ENCODE data around the gene CDC42EP3. TPM values are rescaled to one million over a fixed set of nuclear protein-coding genes. Genes with fewer than 3 reads are reported as not detected.

Gene CDC42EP3
- total RNA-seq, 6 donors from 2014 or later, result 24.5 to 76.2 (median 43.2) TPM

DNA sequence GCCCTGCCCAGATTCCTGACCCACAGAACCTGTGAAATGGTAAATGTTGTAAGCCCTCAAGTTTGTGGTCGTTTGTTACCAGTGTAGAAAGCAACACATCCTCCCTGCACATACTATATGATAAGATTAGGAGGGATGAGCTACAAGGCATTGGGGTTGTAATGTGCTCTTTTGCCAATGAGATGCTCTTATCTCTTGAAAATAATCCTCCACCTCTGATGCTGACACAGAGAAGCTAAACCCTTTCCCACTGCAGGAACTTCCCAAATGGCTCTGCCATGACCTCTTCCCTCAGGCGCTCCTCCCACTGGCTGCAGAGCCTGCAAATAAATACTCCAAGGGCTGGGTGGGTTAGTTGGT is 23.5 kb downstream of the CDC42EP3 start:
- H3K4me1 ChIP-seq, result peaks cover 41 to 89% (median 68%) of the 10 kb centered on the region in 4 donors
- no peak for DNase-seq
- 63 to 86% methylated on average over 2 of the region's 2 CpGs for WGBS, 2 donors
- peaks cover 0 to 32% (median 6%) of the 10 kb centered on the region in 4 donors for H3K36me3 ChIP-seq
- H3K4me3 ChIP-seq, result no peak overlapping the region
- no peak for ATAC-seq (ENCODE audit: low FRiP score in 2 of 2)
- no peaks in the 10 kb centered on the region for H3K27me3 ChIP-seq
- H3K9me3 ChIP-seq, result no peaks in the 10 kb centered on the region
- TF ChIP-seq, protein P1, sequence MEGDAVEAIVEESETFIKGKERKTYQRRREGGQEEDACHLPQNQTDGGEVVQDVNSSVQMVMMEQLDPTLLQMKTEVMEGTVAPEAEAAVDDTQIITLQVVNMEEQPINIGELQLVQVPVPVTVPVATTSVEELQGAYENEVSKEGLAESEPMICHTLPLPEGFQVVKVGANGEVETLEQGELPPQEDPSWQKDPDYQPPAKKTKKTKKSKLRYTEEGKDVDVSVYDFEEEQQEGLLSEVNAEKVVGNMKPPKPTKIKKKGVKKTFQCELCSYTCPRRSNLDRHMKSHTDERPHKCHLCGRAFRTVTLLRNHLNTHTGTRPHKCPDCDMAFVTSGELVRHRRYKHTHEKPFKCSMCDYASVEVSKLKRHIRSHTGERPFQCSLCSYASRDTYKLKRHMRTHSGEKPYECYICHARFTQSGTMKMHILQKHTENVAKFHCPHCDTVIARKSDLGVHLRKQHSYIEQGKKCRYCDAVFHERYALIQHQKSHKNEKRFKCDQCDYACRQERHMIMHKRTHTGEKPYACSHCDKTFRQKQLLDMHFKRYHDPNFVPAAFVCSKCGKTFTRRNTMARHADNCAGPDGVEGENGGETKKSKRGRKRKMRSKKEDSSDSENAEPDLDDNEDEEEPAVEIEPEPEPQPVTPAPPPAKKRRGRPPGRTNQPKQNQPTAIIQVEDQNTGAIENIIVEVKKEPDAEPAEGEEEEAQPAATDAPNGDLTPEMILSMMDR (IDR thresholded peaks at IDR 0.05), result no peak
- TF ChIP-seq EP300 (IDR thresholded peaks at IDR 0.05) (no peak), POLR2A (IDR thresholded peaks at IDR 0.05) (no peak), POLR2AphosphoS5 (IDR thresholded peaks at IDR 0.05) (no peak)
- H3K27ac ChIP-seq, result peak overlapping the region; percentile 37 to 86 (median 80)

DNA sequence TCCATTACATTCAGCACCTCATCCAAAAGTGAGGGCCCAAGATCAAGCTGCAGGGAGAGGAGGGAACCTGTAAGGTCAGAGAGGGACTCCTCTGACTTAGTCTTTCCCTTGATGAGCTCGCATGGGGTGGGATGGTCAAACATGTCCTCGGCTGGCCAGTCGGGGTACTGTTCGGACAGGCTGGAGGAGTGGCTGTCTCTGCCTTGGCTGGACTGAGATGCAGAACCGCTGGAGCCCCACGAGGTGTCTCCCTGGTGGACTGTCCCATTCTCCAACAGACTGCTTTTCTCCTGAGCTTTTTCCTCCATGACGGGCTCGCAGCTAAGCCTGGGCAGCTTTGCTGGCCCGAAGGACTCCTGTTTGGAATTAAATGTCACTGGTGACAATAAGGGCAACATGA is 25.6 kb downstream of the CDC42EP3 start:
- peak overlapping the region in 2 of 4 donors; percentile 44 for H3K27ac ChIP-seq
- ATAC-seq (ENCODE audit: low FRiP score in 2 of 2) (no peak), DNase-seq (no peak)
- H3K27me3 ChIP-seq, result no peaks in the 10 kb centered on the region
- H3K4me1 ChIP-seq, result peaks cover 33 to 72% (median 49%) of the 10 kb centered on the region in 4 donors
- H3K9me3 ChIP-seq, result no peaks in the 10 kb centered on the region
- TF ChIP-seq, protein P1 (IDR thresholded peaks at IDR 0.05), result no peak
- TF ChIP-seq EP300 (IDR thresholded peaks at IDR 0.05), result no peak
- TF ChIP-seq POLR2AphosphoS5 (IDR thresholded peaks at IDR 0.05), result no peak
- no peak for TF ChIP-seq POLR2A (IDR thresholded peaks at IDR 0.05)
- WGBS, 2 donors, result 89 to 93% methylated on average over 9 of the region's 9 CpGs
- no peak overlapping the region for H3K4me3 ChIP-seq
- H3K36me3 ChIP-seq, result peaks cover 0 to 34% (median 6%) of the 10 kb centered on the region in 4 donors

DNA sequence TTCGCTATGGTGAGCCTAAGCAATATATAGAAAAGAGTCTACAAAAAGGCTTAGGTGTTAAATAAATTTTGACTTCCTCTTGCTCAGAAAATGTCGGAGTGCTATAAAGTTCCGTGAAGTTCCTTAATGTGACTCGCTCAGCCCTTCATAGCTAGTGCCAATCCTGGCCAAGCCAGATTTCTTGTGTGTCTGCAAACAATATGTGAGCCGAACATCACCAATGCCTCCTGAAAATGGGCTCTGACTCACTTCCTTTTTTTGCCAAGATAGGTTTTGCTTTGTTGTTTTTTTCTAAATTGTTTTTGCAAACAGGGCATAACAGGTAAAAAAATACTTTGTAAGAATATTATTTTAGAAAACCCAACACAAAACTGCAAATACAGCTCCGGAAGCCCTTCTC is 26.1 kb downstream of the CDC42EP3 start:
- ATAC-seq (ENCODE audit: low FRiP score in 2 of 2) (no peak), DNase-seq (no peak)

DNA sequence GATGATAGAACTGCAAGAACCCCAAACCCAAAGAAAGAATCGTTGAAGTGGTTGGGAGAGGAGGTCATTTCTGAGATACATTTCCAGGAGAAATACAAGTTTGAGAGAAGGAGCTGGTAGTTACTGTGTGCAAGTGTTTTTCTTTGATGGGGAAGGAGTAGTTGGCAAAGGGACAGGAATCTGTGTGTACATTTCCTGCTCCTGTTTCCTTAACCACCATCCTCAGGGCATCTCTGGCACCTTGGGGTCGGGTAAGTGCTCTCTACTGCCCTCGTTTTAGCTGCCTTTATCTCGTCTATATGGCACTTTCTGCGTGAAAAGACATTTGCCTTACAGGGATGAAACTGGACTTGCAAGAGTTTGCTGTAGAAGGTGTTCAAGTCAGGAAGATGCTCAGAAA is 27.3 kb downstream of the CDC42EP3 start:
- Histone ChIP-seq H3K27me3 (no peaks in the 10 kb centered on the region), H3K9me3 (no peaks in the 10 kb centered on the region), H3K36me3 (peaks cover 0 to 34% (median 6%) of the 10 kb centered on the region in 4 donors), H3K4me3 (no peak overlapping the region), H3K4me1 (peaks cover 18 to 55% (median 41%) of the 10 kb centered on the region in 4 donors), H3K27ac (peak overlapping the region in 1 of 4 donors; percentile 52)
- TF ChIP-seq POLR2A (IDR thresholded peaks at IDR 0.05) (no peak), EP300 (IDR thresholded peaks at IDR 0.05) (no peak)
- TF ChIP-seq, protein P1 (IDR thresholded peaks at IDR 0.05), result no peak
- DNase-seq, result no peak
- WGBS, 2 donors, result 56 to 64% methylated on average over 5 of the region's 5 CpGs
- ATAC-seq (ENCODE audit: low FRiP score in 2 of 2), result no peak

More for the DNA sequence above, 26.1 kb downstream of the CDC42EP3 start:
- H3K27ac ChIP-seq, result peak overlapping the region in 1 of 4 donors; percentile 44
- H3K36me3 ChIP-seq, result peaks cover 0 to 34% (median 6%) of the 10 kb centered on the region in 4 donors
- WGBS, 2 donors, result 59 to 83% methylated on average over 6 of the region's 6 CpGs
- peaks cover 28 to 67% (median 48%) of the 10 kb centered on the region in 4 donors for H3K4me1 ChIP-seq
- TF ChIP-seq, protein P1 (IDR thresholded peaks at IDR 0.05), result no peak
- TF ChIP-seq EP300 (IDR thresholded peaks at IDR 0.05) (no peak), POLR2AphosphoS5 (IDR thresholded peaks at IDR 0.05) (no peak), POLR2A (IDR thresholded peaks at IDR 0.05) (no peak)
- no peak overlapping the region for H3K4me3 ChIP-seq
- H3K9me3 ChIP-seq, result no peaks in the 10 kb centered on the region
- H3K27me3 ChIP-seq, result no peaks in the 10 kb centered on the region

DNA sequence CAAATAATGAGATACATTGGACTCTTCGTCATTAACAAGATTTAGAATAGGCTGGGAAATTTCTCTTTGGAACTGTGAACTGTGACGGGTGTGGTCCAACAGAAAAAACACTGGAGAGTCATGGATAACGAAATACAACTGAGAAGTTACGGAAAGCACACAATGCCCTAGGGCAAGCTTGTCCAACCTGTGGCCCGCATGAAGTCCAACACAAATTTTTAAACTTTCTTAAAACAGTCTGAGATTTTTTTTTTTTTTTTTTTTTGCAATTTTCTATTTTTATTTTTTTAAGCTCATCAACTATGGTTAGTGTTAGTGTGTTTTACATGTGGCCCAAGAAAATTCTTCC is 27.7 kb downstream of the CDC42EP3 start:
- ATAC-seq (ENCODE audit: low FRiP score in 2 of 2), result no peak
- H3K36me3 ChIP-seq, result peaks cover 0 to 34% (median 6%) of the 10 kb centered on the region in 4 donors
- DNase-seq, result no peak
- H3K4me3 ChIP-seq, result no peak overlapping the region
- peak overlapping the region in 1 of 4 donors; percentile 52 for H3K27ac ChIP-seq
- 92 to 96% methylated on average over 5 of the region's 5 CpGs for WGBS, 2 donors
- H3K9me3 ChIP-seq, result no peaks in the 10 kb centered on the region
- no peaks in the 10 kb centered on the region for H3K27me3 ChIP-seq
- H3K4me1 ChIP-seq, result peaks cover 14 to 50% (median 37%) of the 10 kb centered on the region in 4 donors
- TF ChIP-seq, protein P1 (IDR thresholded peaks at IDR 0.05), result no peak
- TF ChIP-seq EP300 (IDR thresholded peaks at IDR 0.05) (no peak), POLR2AphosphoS5 (IDR thresholded peaks at IDR 0.05) (no peak), POLR2A (IDR thresholded peaks at IDR 0.05) (no peak)
